ENCODE data around the gene B4GALT3.

- TF ChIP-seq CTCF (IDR thresholded peaks at IDR 0.05; ENCODE audit: poor library complexity, severe bottlenecking), result no peak
- no peak for TF ChIP-seq EZH2 (IDR thresholded peaks at IDR 0.05; ENCODE audit: borderline replicate concordance, insufficient read depth, low read length, poor library complexity, severe bottlenecking)
- TF ChIP-seq EP300 (conservative IDR thresholded peaks at IDR 0.05; ENCODE audit: poor library complexity, severe bottlenecking), result no peak
- TF ChIP-seq REST (IDR thresholded peaks at IDR 0.05; ENCODE audit: borderline replicate concordance), result no peak
Measured at GRCh38 chr1:161171191-161171590, 6.1 kb downstream of the B4GALT3 start.
